ENCODE data around the gene HS1BP3. TPM values are rescaled to one million over a fixed set of nuclear protein-coding genes. Genes with fewer than 3 reads are reported as not detected.

The HS1BP3 gene
- total and polyA plus RNA-seq, 2 of the 13 experiments (the other 11 are each of a cell fraction or from before 2014, with no cell fraction given), result 15.2 to 22.0 TPM

- TF ChIP-seq E2F1 (CRISPR knock-in tag; IDR thresholded peaks at IDR 0.05) (no peak), GABPA (IDR thresholded peaks at IDR 0.05; ENCODE audit: low read depth, low read length) (no peak), GABPA (CRISPR knock-in tag; IDR thresholded peaks at IDR 0.05; ENCODE audit: low read depth) (no peak), ZNF142 (CRISPR knock-in tag; IDR thresholded peaks at IDR 0.05) (no peak), ZBTB3 (CRISPR knock-in tag; IDR thresholded peaks at IDR 0.05; ENCODE audit: borderline replicate concordance, low read depth) (no peak), ZFX (CRISPR knock-in tag; IDR thresholded peaks at IDR 0.05; ENCODE audit: low read depth) (no peak; the same call in none of the 2 replicates), ZNF33A (CRISPR knock-in tag; IDR thresholded peaks at IDR 0.05; ENCODE audit: borderline replicate concordance) (no peak), SUZ12 (IDR thresholded peaks at IDR 0.05; ENCODE audit: low read depth, low read length) (no peak), MXI1 (IDR thresholded peaks at IDR 0.05; ENCODE audit: borderline replicate concordance, low read depth, low read length) (no peak), WIZ (CRISPR knock-in tag; IDR thresholded peaks at IDR 0.05) (peak; percentile 30; the same call in 1 of the 2 replicates), ZNF550 (CRISPR knock-in tag; IDR thresholded peaks at IDR 0.05; ENCODE audit: borderline replicate concordance) (0 out of 2 replicates have a peak, but pooled peaks have one; percentile 55), MZF1 (CRISPR knock-in tag; IDR thresholded peaks at IDR 0.05; ENCODE audit: borderline replicate concordance) (no peak), POLR2AphosphoS2 (IDR thresholded peaks at IDR 0.05; ENCODE audit: low read depth, low read length) (0 out of 2 replicates have a peak, but pooled peaks have one; percentile 21), ZNF121 (CRISPR knock-in tag; IDR thresholded peaks at IDR 0.05) (no peak), CHCHD3 (CRISPR knock-in tag; IDR thresholded peaks at IDR 0.05) (0 out of 2 replicates have a peak, but pooled peaks have one; percentile 63), DMAP1 (CRISPR knock-in tag; IDR thresholded peaks at IDR 0.05) (0 out of 2 replicates have a peak, but pooled peaks have one; percentile 37), SMARCE1 (IDR thresholded peaks at IDR 0.05; ENCODE audit: borderline replicate concordance) (no peak), NFKB2 (CRISPR knock-in tag; IDR thresholded peaks at IDR 0.05; ENCODE audit: borderline replicate concordance) (peak; percentile 90), SOX5 (CRISPR knock-in tag; IDR thresholded peaks at IDR 0.05; ENCODE audit: borderline replicate concordance) (no peak), FUBP1 (CRISPR knock-in tag; IDR thresholded peaks at IDR 0.05; ENCODE audit: borderline replicate concordance) (0 out of 2 replicates have a peak, but pooled peaks have one; percentile 9), SIX1 (CRISPR knock-in tag; IDR thresholded peaks at IDR 0.05; ENCODE audit: borderline replicate concordance) (no peak)
These were observed 64.9 kb downstream of the HS1BP3 start (continued) for GRCh38 chr2:20585710-20586594.

Data from HepG2 (cell line).